ENCODE data around the gene TIMM8A.

Gene TIMM8A

GRCh38 chrX:101388604-101389003 is 40.1 kb upstream of the TIMM8A start:
- TF ChIP-seq, protein P1, sequence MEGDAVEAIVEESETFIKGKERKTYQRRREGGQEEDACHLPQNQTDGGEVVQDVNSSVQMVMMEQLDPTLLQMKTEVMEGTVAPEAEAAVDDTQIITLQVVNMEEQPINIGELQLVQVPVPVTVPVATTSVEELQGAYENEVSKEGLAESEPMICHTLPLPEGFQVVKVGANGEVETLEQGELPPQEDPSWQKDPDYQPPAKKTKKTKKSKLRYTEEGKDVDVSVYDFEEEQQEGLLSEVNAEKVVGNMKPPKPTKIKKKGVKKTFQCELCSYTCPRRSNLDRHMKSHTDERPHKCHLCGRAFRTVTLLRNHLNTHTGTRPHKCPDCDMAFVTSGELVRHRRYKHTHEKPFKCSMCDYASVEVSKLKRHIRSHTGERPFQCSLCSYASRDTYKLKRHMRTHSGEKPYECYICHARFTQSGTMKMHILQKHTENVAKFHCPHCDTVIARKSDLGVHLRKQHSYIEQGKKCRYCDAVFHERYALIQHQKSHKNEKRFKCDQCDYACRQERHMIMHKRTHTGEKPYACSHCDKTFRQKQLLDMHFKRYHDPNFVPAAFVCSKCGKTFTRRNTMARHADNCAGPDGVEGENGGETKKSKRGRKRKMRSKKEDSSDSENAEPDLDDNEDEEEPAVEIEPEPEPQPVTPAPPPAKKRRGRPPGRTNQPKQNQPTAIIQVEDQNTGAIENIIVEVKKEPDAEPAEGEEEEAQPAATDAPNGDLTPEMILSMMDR (IDR thresholded peaks at IDR 0.05), result no peak

DNA sequence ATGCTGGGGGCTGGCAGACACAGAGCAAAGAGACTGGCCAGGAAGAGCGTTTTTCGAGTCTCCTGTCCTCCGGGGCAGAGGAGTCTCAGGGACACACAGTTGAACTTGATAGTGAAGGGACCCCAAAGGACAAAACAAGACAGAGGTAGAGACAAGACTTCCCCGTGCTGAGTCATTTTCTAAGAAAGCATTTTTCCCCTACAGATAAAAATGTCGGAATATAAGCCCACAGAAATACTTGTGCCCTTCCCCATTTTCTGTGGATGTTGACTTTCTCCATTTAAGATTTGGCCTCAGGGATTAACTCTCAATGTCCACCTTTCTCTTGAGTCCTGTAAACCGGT is 38.0 kb upstream of the TIMM8A start:
- TF ChIP-seq, protein P1 (IDR thresholded peaks at IDR 0.05), result no peak

DNA sequence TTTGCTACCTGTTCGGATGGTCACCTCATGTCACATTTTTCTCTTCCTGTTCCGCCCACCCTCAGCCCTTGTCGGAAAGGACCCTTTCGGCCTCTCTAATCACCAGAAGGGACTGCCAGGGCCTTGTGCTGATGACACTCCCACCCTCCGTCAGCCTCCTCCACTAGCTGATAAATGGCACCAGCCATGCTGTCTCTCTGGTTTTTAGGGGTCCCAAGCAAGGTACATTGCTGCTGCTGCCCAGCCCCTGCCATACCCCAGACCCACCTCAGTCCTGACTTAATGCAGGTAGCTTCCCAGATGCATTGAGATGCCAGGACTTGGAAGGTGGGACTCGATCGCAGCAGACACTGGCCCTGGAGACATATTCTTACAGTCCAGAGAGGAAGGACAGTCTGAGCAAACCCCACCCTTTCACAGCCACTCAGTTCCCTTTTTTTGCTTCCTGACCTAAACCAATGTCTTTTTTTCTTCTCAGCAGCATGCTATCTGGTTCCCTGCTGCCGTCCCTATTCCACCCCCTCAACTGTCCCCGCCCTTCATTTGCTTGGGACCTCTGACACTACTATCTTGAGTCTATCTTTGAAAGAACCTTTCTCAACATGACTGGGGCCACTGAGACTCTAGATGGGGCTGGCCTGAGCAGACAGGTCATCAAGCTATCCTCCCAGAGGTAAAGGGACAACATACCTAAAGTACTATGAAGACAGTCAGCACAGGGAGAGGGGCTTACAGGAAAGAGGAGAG is 37.4 kb upstream of the TIMM8A start, which contains the start of gene BTK:
Gene BTK (minus strand): TSS at position 397 of the 747 bp plus-strand sequence. CDS start 10,907 bp downstream, outside the sequence.
- TF ChIP-seq, protein P1 (IDR thresholded peaks at IDR 0.05), result no peak

GRCh38 chrX:101385026-101385684 is 36.6 kb upstream of the TIMM8A start:
- TF ChIP-seq, protein P1 (IDR thresholded peaks at IDR 0.05), result no peak

- TF ChIP-seq, protein P1 (IDR thresholded peaks at IDR 0.05), result no peak
These were observed 35.2 kb upstream of the TIMM8A start for GRCh38 chrX:101383679-101384205.

DNA sequence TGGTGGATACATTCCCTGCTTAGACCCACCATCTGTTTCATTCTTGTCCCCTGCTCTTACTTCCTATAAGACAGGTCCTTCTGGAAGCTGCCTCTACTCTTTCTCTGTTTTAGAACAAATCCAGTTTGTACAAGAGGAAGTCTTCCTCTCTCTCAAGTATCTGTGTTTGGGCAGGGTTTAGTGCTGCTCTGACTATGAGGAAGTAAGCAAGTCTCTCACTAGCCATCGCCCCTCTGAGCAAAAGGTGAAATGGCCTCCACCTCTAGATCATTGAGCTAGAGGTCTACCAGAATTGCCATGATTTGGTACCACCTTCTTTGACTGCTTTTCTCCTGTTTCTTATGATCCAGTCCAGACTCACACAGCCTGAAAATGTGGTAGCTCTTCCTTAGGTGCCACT is 29.0 kb upstream of the TIMM8A start:
- TF ChIP-seq, protein P1 (IDR thresholded peaks at IDR 0.05), result no peak

- TF ChIP-seq, protein P1 (IDR thresholded peaks at IDR 0.05), result no peak
These were observed 22.5 kb upstream of the TIMM8A start for GRCh38 chrX:101370888-101371504.
